Kidney (tissue), 14 donors: ENCODE measurements around the gene SLC1A2. TPM values are rescaled to one million over a fixed set of nuclear protein-coding genes. Genes with fewer than 3 reads are reported as not detected.

Experiments
- DNase-seq, 5 donors: peaks; one replicate each; pipeline ENCODE4 v3.0.0-alpha.2; 2013 to 2020
- FAIRE-seq: peaks from 2 replicates; lab custom pipeline; 2012; peaks lifted over from hg19 to GRCh38; lab: Jason Lieb, UNC
- H3K27ac ChIP-seq, 2 donors: one replicate each; pipeline ENCODE4 v1.7.0; 2013; ENCODE audit warnings: low read depth in 2 of 2, low read length in 2 of 2, inconsistent platforms in 1 of 2
- H3K27me3 ChIP-seq: one replicate; pipeline ENCODE4 v1.7.1; 2013; ENCODE audit warnings: low read length, inconsistent platforms; ENCODE audit not compliant: control insufficient read depth, insufficient read depth
- H3K36me3 ChIP-seq, 3 donors: one replicate each; pipeline versions ENCODE4 v1.7.0 to v1.7.1; 2013; ENCODE audit warnings: low read length in 3 of 3, control low read depth in 1 of 3, inconsistent platforms in 1 of 3; ENCODE audit not compliant: insufficient read depth in 3 of 3, control insufficient read depth in 2 of 3
- H3K4me1 ChIP-seq, 3 donors: one replicate each; pipeline versions ENCODE4 v1.7.0 to v1.7.1; 2013; ENCODE audit warnings: low read length in 3 of 3, inconsistent platforms in 1 of 3, low read depth in 1 of 3; ENCODE audit not compliant: control insufficient read depth in 2 of 3, insufficient read depth in 2 of 3
- H3K4me3 ChIP-seq, 3 donors: one replicate each; pipeline versions ENCODE4 v1.7.0 to v1.8.1; 2013; ENCODE audit warnings: low read length in 3 of 3, control low read depth in 1 of 3, inconsistent platforms in 1 of 3
- H3K9ac ChIP-seq, 3 donors: one replicate each; pipeline versions ENCODE4 v1.7.0 to v1.7.1; 2013; ENCODE audit warnings: low read length in 3 of 3, control low read depth in 1 of 3, inconsistent platforms in 1 of 3
- H3K9me3 ChIP-seq, 3 donors: one replicate each; pipeline versions ENCODE4 v1.7.0 to v1.7.1; 2013; ENCODE audit warnings: low read length in 3 of 3, control low read depth in 1 of 3, inconsistent platforms in 1 of 3; ENCODE audit not compliant: control insufficient read depth in 2 of 3, insufficient read depth in 1 of 3
- CTCF ChIP-seq: IDR thresholded peaks from 3 replicates; pipeline ENCODE4 v1.5.1; 2012; ENCODE audit warnings: mild to moderate bottlenecking, moderate library complexity, borderline replicate concordance; ENCODE audit not compliant: insufficient read depth; ENCODE audit errors: extremely low read depth
- intact Hi-C: fragments of 100-400 bp; cut with DNase I; formaldehyde crosslinking; loops from one replicate; pipeline ENCODE4 v1.11.1; 2022
- polyA plus RNA-seq: library from polyadenylated mRNA; stranded (reverse); fragments of 350-450 nt; fragmentation: Illumina TruSeq; extraction: RNeasy Lipid Tissue Mini Kit (QIAGEN cat#74804); gene quantifications from one replicate; pipeline ENCODE4 v1.2.3, GENCODE V29; 2014; ENCODE audit warnings: low read depth, low replicate concordance; ENCODE audit not compliant: insufficient read depth
- total RNA-seq: library from RNA; stranded (reverse); fragmentation: NEBNext Ultra II Directional; extraction: Animal tissue kit (Norgen Biotek cat#: 25700); gene quantifications from one replicate; pipeline ENCODE4 v1.2.1, GENCODE V29; 2021
- donor health status: control.
- donor health status: control.
- donor health status: control.
- donor health status: control.
- donor health status: control.
- donor health status: DM: yes; HTN: yes; CAD: no.
- donor health status: Normal renal cell carcinoma (clear cell type).

Gene SLC1A2
- total and polyA plus RNA-seq, 2 donors from 2014 or later: 0.11 to 0.28 TPM

- FAIRE-seq: no peak
Measured at GRCh38 chr11:35304386-35304775, 115.0 kb downstream of the SLC1A2 start.

GRCh38 chr11:35303596-35304385 lies 115.6 kb downstream of the SLC1A2 start:
- Histone ChIP-seq H3K9me3 (no peaks in the 10 kb centered on the region), H3K36me3 (no peaks in the 10 kb centered on the region), H3K4me1 (peaks cover 0 to 4% (median 0%) of the 10 kb centered on the region in 3 donors), H3K4me3 (no peak overlapping the region), H3K9ac (no peak overlapping the region), H3K27me3 (no peaks in the 10 kb centered on the region), H3K27ac (no peak overlapping the region)
- DNase-seq: peak in 1 of 5 donors; percentile 69
- no peak for TF ChIP-seq CTCF
- intact Hi-C loops: no loop called here
- FAIRE-seq: no peak

More at GRCh38 chr11:35304386-35304775, 115.0 kb downstream of the SLC1A2 start:
- intact Hi-C loops: no loop called here
- DNase-seq: no peak
- no peak for TF ChIP-seq CTCF
- Histone ChIP-seq H3K4me1 (peaks cover 0 to 4% (median 0%) of the 10 kb centered on the region in 3 donors), H3K36me3 (no peaks in the 10 kb centered on the region), H3K9ac (no peak overlapping the region), H3K27ac (no peak overlapping the region), H3K9me3 (no peaks in the 10 kb centered on the region), H3K27me3 (no peaks in the 10 kb centered on the region), H3K4me3 (no peak overlapping the region)

GRCh38 chr11:35302398-35302797 lies 117.0 kb downstream of the SLC1A2 start:
- Histone ChIP-seq H3K4me1 (peaks cover 0 to 4% (median 0%) of the 10 kb centered on the region in 3 donors), H3K4me3 (no peak overlapping the region), H3K9me3 (no peaks in the 10 kb centered on the region), H3K27me3 (no peaks in the 10 kb centered on the region), H3K36me3 (no peaks in the 10 kb centered on the region), H3K9ac (no peak overlapping the region), H3K27ac (no peak overlapping the region)
- no peak for FAIRE-seq
- TF ChIP-seq CTCF: no peak
- no peak for DNase-seq
- intact Hi-C loops: no loop called here
